OCI-M2 (cell line): ENCODE results near the gene SAA2.
"Not testable (repeated sequence)": the region's sequence is repeated elsewhere in the genome, so short reads cannot be mapped to it uniquely, and the experiment has no call there.

Experiments
- DNase-seq: peaks from one replicate; lab custom pipeline; 2025; ENCODE audit not compliant: unreplicated experiment; lab: John Stamatoyannopoulos, UW

The SAA2 gene

GRCh38 chr11:18248561-18248960 is at the start of gene SAA2:
TSS of gene SAA2 (minus strand) at chr11:18248668. CDS start at chr11:18248011, 657 bp downstream.
- DNase-seq = no peak

DNA sequence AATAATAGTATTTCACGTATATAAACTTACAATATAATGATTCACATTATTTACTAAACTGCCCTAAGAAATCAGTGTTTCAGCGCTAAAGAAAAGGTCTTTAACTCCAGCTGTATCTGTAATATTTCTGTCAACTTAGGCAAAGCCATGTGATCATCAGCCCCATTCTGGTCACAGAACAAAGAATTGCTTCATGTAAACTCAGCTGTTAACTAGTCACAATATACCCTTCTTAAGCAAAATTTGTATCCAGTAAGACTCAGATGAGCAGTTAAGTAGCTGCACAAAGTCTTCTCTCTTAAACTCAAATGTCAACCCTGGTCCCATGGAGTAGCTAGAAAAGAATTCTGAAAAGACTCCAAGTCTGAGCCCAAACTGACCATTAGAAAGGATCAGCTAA is 46.8 kb upstream of the SAA2 start:
- DNase-seq = no peak

DNA sequence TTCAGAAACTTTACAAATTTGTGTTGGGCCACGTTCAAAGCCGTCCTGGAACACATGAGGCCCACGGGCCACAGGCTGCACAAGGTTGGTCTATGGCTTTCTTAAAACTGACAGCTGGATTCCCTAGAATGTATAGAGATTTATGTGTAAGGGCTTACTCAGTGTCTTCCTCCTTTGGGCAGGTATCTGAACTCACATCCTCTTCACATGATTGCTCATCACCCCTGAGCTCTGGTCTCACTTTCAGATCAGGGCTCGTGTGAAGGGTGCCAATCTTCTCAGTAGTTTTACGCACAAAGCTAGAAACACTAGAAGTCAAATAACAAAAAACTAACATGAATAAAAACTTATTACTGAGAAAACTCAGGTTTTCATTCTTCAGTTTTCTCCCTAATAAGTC is 46.4 kb upstream of the SAA2 start:
- no peak for DNase-seq

DNA sequence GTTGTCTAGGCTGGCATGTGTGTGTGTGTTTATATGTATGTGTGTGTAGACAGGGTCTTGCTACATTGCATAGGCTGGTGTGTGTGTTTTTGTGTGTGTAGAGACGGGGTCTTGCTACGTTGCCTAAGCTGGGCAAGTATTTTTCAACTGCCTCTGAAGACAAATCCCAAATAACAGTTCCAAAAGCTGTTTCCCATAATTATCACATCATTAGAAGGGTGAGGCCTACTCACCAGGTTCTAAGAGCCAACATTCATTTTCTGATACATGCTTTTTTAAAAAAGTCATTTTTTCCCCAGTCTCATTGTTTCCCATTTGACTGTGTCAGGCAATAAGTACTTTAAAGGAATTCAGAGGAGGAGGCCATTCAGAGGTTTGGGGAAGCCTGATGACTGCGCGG is 40.4 kb upstream of the SAA2 start:
- DNase-seq = no peak

GRCh38 chr11:18285841-18286240 is 37.4 kb upstream of the SAA2 start:
- DNase-seq = no peak

GRCh38 chr11:18282626-18283025 is 34.2 kb upstream of the SAA2 start:
- no peak for DNase-seq

- DNase-seq = no peak
These were observed 32.1 kb upstream of the SAA2 start for GRCh38 chr11:18280438-18281045.

DNA sequence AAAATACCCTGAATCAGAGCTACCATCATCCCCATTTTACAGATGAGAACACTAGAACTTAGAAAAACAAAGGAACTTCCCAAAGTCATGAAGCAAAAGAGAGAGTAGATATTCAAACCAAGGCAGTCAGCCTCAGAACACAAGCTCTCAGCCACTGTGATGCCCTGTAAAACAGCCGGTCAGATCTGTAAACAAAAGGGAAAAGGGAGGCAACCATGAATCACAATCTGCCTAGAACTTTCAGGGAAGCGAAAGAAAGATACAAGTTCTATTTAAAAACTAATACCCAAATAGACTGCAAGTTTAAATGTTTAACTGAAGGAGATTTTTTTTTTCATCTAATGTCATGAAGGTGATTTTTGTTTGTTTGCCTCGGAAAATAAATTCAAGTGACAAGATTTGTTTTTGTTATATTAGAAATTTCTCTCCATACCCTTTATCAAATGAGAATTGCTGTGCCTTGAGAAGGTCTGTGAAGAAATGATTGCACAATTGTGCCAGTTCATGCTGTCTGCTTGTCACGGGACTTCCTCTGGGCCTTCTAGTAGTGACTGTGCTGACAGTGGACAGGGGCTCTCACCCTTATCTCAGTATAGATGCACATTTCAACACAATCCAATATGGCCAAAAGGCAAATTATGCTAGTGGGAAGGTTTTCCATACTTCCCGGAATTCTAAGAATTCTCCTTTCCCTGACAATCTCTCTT is 29.2 kb upstream of the SAA2 start:
- no peak for DNase-seq

- no peak for DNase-seq
These were observed 22.7 kb upstream of the SAA2 start for GRCh38 chr11:18271206-18271605.

GRCh38 chr11:18270102-18270501 is 21.6 kb upstream of the SAA2 start:
- no peak for DNase-seq

GRCh38 chr11:18269252-18269651 is 20.8 kb upstream of the SAA2 start:
- not testable (repeated sequence) for DNase-seq

DNA sequence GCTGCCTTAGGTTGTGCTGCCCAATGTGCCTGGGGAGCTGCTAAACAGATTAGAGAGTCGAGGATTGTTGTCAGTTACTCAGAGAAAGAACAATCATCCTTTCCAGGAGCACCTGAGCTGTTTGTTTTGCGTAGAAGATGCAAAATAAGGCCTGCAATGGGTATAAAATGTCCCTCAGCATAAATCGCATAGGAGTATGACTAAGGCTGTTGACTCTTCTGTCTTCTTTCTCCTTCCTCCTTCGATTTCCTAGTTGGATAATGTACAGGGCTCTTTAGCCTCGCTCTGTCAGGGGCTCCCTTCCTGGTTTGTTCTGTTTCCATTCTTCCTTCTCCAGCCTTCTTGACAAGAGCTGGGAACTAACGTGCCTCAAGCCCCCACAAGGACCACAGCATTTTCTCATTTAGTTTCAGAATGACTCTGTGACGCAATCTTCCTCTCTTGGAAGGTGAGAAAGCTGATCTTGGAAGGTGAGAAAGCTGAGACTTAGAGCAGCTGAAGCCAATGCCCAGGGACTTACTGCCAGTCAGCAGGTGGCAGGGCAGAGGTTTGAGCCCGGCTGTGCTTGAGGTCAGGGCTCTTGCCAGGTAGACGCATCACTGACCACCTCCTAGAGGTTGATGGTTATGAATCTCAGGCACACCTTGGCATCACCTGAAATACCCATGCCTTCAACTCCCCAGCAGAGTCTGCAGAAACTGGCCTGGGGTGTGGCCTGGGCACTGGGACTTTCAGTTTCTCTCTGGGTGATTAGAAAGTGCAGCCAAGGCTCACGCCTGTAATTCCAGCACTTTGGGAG is 19.1 kb upstream of the SAA2 start:
- DNase-seq = not testable (repeated sequence)

- DNase-seq = no peak
These were observed 17.5 kb upstream of the SAA2 start, which contains the start of gene SAA1 for GRCh38 chr11:18265949-18266348. TSS of gene SAA1 (plus strand) at chr11:18266264. CDS start at chr11:18266888, 624 bp downstream.

DNA sequence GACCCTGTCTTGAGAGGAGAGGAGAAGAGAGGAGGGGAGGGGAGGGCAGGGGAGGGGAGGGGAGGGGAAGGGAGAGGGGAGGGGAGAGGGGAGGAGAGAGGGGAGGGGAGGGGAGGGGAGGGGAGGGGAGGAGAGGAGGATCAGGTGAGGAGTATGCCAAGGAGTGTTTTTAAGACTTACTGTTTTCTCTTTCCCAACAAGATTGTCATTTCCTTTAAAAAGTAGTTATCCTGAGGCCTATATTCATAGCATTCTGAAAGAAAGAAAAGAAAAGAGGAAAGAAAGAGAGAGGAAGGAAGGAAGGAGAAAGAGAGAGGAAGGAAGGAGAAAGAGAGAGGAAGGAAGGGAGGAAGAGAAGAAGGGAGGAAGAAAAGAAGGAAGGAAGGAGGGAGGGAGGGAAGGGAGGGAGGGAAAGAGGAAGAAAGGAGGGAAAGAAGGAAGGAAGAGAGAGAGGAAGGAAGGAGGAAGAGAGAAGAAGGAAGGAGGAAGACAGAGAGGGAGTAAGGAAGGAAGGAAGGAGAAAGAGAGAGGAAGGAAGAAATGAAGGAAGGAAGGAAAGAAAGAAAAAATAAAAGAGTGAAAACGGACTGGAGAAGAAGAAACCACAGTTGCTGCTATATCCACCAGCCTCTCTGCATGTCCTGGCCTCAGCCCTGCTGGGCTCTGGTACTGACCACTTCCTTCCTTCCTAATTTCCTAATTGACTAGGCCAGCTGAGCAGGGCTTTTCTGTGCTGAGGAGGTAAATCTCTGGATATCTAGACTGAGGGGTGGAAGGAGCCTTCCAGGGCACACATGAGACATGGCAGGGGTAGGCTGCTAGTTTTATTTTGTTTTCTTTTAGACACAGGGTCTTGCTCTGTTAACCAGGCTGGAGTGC is 16.4 kb upstream of the SAA2 start:
- DNase-seq = no peak

- DNase-seq = no peak
These were observed 15.6 kb upstream of the SAA2 start for GRCh38 chr11:18264035-18264434.

- not testable (repeated sequence) for DNase-seq
These were observed 14.3 kb upstream of the SAA2 start for GRCh38 chr11:18262681-18263350.

DNA sequence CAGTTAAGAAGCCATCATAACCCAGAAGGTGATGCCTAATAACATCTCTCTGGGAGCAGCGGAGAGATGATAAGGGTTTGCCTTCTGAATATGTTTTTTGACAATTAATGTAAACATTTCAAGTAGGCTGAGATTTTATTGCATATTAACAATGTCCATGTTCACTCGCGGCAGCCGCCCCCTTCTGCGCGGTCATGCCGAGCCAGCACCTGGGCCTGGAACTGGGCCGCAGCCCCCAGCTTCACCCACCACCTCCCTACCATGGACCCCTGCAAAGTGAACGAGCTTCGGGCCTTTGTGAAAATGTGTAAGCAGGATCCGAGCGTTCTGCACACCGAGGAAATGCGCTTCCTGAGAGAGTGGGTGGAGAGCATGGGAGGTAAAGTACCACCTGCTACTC is 13.3 kb upstream of the SAA2 start:
- DNase-seq = no peak

DNA sequence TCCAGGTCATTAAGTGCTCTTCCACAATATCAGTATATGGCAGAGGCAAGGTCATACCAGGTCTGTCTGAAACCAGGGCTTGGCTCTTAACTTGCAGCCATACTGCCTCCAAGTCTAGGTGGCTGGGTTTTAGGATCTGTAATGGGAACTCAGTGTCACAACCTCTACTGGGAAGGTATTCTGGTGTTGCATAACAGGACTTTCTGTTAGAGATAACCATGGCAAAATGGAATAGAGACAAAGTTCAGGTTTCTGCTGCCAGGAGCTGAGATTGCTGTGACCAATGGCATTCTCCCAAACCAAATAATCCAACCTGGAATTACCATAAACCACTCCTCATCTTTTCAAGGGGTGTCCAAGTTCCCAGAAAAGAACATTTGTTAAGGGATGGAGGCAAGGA is 10.8 kb upstream of the SAA2 start:
- DNase-seq = no peak

GRCh38 chr11:18254781-18255361 is 6.4 kb upstream of the SAA2 start:
- no peak for DNase-seq

GRCh38 chr11:18253778-18254338 is 5.4 kb upstream of the SAA2 start:
- DNase-seq = no peak
